Heart left ventricle (tissue), 16 donors: ENCODE data around the gene SCAND1. TPM values are rescaled to one million over a fixed set of nuclear protein-coding genes. Genes with fewer than 3 reads are reported as not detected.

Experiments used
- ATAC-seq, 4 donors: fragments of 200-7000 bp; cut with Tn5 transposase; one replicate each; pipeline ENCODE4 v1.9.1; 2020 to 2022; ENCODE audit warnings: moderate library complexity in 4 of 4, mild to moderate bottlenecking in 3 of 4, moderate number of reproducible peaks in 1 of 4
- DNase-seq, 5 donors: peaks; one replicate each; pipeline ENCODE4 v3.0.0-alpha.2; 2020
- H3K27ac ChIP-seq, 12 donors: fragments of 200-600 bp; sonication (generic) in 4 of 12; one replicate each; pipeline versions ENCODE4 v1.5.0 to v1.8.0; 2016 to 2022; ENCODE audit warnings: mild to moderate bottlenecking in 2 of 12
- H3K27me3 ChIP-seq, 9 donors: fragments of 200-600 bp; sonication (generic) in 2 of 9; one replicate each; pipeline versions ENCODE4 v1.5.1 to v1.8.0; 2016 to 2022; ENCODE audit warnings: mild to moderate bottlenecking in 3 of 9
- H3K36me3 ChIP-seq, 9 donors: fragments of 200-600 bp; sonication (generic) in 2 of 9; one replicate each; pipeline versions ENCODE4 v1.5.0 to v1.8.0; 2018 to 2022; ENCODE audit warnings: mild to moderate bottlenecking in 2 of 9
- H3K4me1 ChIP-seq, 12 donors: fragments of 200-600 bp; sonication (generic) in 4 of 12; one replicate each; pipeline versions ENCODE4 v1.5.0 to v1.8.0; 2016 to 2022; ENCODE audit warnings: mild to moderate bottlenecking in 3 of 12
- H3K4me3 ChIP-seq, 12 donors: fragments of 200-600 bp; sonication (generic) in 4 of 12; one replicate each; pipeline versions ENCODE4 v1.5.0 to v1.8.0; 2017 to 2022; ENCODE audit warnings: mild to moderate bottlenecking in 9 of 12, moderate library complexity in 4 of 12
- H3K9me3 ChIP-seq, 12 donors: fragments of 200-600 bp; sonication (generic) in 4 of 12; one replicate each; pipeline versions ENCODE4 v1.5.0 to v1.8.0; 2016 to 2022; ENCODE audit warnings: mild to moderate bottlenecking in 1 of 12
- POLR2A ChIP-seq, 2 donors: fragments of 450-650 bp; IDR thresholded peaks; one replicate each; pipeline ENCODE4 v1.6.1; 2017; ENCODE audit warnings: antibody characterized with exemption in 2 of 2, mild to moderate bottlenecking in 2 of 2, moderate library complexity in 2 of 2
- WGBS, 4 donors: extraction: QIAGEN DNeasy Blood & Tissue Kit in 2 of 4; methylation state at CpG; one replicate each; pipeline versions ENCODE4 v1.1.5 to v1.1.7; 2013 to 2018; 5-methylcytosine and 5-hydroxymethylcytosine counted together
- intact Hi-C, 10 donors: fragments of 100-400 bp; cut with DNase I; formaldehyde crosslinking; loops; one replicate each; pipeline versions ENCODE4 v1.11.1 to v1.14.2; 2022
- polyA plus RNA-seq, 2 donors: library from polyadenylated mRNA; stranded (reverse); fragments of 200-250 nt; gene quantifications; one replicate each; pipeline ENCODE4 v1.2.3, GENCODE V29; 2013
- total RNA-seq, 9 donors: library from RNA; depleted of rRNA in 2 of 9; stranded (reverse); fragments of >200 nt in 2 of 9; fragmentation: NEBNext Ultra II Directional in 3 of 9; extraction: Animal tissue kit (Norgen Biotek cat#: 25700) in 3 of 9; gene quantifications; one replicate each; pipeline versions ENCODE4 v1.1.0 to v1.2.4, GENCODE V29; 2016 to 2023
- TF ChIP-seq, protein P1 (sequence below), 12 donors: fragments of 200-600 bp; sonication (generic) in 4 of 12; IDR thresholded peaks; one replicate each; pipeline versions ENCODE4 v1.5.0 to v1.8.0; 2018 to 2022; ENCODE audit warnings: antibody characterized with exemption in 12 of 12, mild to moderate bottlenecking in 5 of 12
- donor health status: ischemic (EF 13 %, LVEDD 7.1; RV severe dilation, severe dysfunction).
- donor health status: healthy with polysubstance abuse.
- donor health status: DM: no; HTN: yes; CAD: no.
- donor health status: DM: no; HTN: no; CAD: no.
- donor health status: ischemic (EF 25% LVEDD 6.9; RV normal size, moderate dysfunction).
- donor health status: ischemic (EF 25% LVEDD 5.7; RV mildly dilated, moderate dysfunction).
- donor health status: healthy.
- donor health status: DM: yes; HTN: yes; CAD: no.
- donor health status: ischemic (EF 35%, LVEDD 5.7; RV mildly dilated, moderate dysfunction).
- donor health status: nonischemic (EF 11% LVEDD 7.7; RV severe dilation, severe dysfunction).
- donor health status: DM: yes; HTN: yes; CAD: no.
- donor health status: PGD.
- donor health status: ischemic (EF 29% LVEDD 5.4; RV normal size, mild dysfunction).
- donor health status: nonischemic (EF 23%, LVEDD 6.1; RV moderate dilation, normal function).

The SCAND1 gene
- total and polyA plus RNA-seq, 11 donors: 30.8 to 133 (median 50.6) TPM

DNA sequence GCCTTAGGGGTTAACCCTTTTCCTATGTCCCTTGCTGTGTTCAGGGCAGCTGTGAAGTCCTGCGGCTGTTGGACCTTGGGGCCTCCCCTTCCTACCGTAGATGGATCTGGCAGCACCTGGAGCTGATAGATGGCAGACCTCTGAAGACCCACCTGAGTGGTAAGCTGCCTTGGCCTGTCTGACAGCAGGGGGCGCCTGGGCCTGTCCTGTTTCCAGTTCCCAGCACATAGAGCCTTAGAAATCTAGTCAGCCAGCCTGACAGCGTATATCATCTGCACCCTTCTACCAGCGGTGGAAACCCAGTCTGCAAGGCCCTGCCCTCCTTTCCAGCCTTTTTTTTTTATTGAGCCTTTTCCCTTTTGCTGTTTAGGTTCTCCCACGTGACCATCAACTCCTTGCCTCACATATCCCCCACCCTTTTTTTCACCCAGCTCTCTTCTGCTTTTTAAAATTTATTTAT, 40.7 kb upstream of the SCAND1 start:
- Histone ChIP-seq H3K27ac (no peak overlapping the region), H3K4me1 (peaks cover 0 to 10% (median 0%) of the 10 kb centered on the region in 12 donors), H3K36me3 (no peaks in the 10 kb centered on the region), H3K4me3 (no peak overlapping the region), H3K27me3 (no peaks in the 10 kb centered on the region), H3K9me3 (peaks cover 0 to 7% (median 0%) of the 10 kb centered on the region in 12 donors)
- DNase-seq (peak; percentile 77 to 90 (median 83)), ATAC-seq (peak; percentile 94 to 97 (median 95))
- 3 to 6% (median 5%) methylated on average over 6 of the region's 6 CpGs for WGBS, 4 donors
- no peak for TF ChIP-seq POLR2A (IDR thresholded peaks at IDR 0.05)
- TF ChIP-seq, protein P1, sequence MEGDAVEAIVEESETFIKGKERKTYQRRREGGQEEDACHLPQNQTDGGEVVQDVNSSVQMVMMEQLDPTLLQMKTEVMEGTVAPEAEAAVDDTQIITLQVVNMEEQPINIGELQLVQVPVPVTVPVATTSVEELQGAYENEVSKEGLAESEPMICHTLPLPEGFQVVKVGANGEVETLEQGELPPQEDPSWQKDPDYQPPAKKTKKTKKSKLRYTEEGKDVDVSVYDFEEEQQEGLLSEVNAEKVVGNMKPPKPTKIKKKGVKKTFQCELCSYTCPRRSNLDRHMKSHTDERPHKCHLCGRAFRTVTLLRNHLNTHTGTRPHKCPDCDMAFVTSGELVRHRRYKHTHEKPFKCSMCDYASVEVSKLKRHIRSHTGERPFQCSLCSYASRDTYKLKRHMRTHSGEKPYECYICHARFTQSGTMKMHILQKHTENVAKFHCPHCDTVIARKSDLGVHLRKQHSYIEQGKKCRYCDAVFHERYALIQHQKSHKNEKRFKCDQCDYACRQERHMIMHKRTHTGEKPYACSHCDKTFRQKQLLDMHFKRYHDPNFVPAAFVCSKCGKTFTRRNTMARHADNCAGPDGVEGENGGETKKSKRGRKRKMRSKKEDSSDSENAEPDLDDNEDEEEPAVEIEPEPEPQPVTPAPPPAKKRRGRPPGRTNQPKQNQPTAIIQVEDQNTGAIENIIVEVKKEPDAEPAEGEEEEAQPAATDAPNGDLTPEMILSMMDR (IDR thresholded peaks at IDR 0.05): peak; percentile 78 to 96 (median 90)
- intact Hi-C loops: loop anchor here (1.0 to 10.0 kb wide), 10 partner anchors 52 to 442 kb away; no protein-coding TSS in a partner anchor

DNA sequence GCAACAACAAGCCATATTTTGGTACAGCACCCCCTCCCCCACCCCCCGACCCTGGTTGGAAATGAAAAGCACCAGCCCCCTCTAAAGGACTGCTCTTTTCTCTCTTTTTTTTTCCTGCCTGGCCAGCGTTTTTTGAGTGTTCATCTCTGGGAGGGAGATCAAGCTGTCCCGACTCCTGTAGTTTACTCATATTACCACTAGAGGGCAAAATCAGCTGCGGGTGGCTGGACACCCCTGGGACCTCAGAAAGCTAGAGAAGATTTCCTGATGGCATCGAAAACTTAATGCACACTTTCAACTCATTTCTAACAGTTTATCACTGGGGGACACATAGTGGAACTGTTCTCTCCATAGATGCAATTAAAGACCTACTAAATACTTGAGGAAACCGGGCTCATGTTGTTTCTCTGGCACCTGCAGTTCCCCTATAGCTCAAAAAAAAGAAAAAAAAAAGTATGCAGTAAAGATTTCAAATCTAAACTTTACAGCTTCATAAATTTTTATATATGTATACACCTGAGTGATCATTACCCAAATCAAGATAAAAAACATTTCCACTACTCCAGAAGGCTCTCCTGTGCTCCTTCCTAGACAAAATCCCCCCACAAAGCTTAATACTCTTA, 38.5 kb upstream of the SCAND1 start:
- ATAC-seq (peak in 3 of 4 donors; percentile 73 to 79 (median 77)), DNase-seq (peak in 3 of 5 donors; percentile 32 to 46 (median 35))
- H3K27me3 ChIP-seq: no peaks in the 10 kb centered on the region
- TF ChIP-seq POLR2A (IDR thresholded peaks at IDR 0.05): no peak
- TF ChIP-seq, protein P1 (IDR thresholded peaks at IDR 0.05): peak; percentile 75 to 90 (median 82)
- H3K4me1 ChIP-seq: peaks cover 0 to 10% (median 0%) of the 10 kb centered on the region in 12 donors
- H3K4me3 ChIP-seq: no peak overlapping the region
- no peaks in the 10 kb centered on the region for H3K36me3 ChIP-seq
- intact Hi-C loops: loop anchor here in 7 of 10 donors (2.0 to 10.0 kb wide), 7 partner anchors 54 to 444 kb away; no protein-coding TSS in a partner anchor
- H3K27ac ChIP-seq: no peak overlapping the region
- no peaks in the 10 kb centered on the region for H3K9me3 ChIP-seq
- 1 to 3% (median 3%) methylated on average over 6 of the region's 6 CpGs for WGBS, 4 donors

DNA sequence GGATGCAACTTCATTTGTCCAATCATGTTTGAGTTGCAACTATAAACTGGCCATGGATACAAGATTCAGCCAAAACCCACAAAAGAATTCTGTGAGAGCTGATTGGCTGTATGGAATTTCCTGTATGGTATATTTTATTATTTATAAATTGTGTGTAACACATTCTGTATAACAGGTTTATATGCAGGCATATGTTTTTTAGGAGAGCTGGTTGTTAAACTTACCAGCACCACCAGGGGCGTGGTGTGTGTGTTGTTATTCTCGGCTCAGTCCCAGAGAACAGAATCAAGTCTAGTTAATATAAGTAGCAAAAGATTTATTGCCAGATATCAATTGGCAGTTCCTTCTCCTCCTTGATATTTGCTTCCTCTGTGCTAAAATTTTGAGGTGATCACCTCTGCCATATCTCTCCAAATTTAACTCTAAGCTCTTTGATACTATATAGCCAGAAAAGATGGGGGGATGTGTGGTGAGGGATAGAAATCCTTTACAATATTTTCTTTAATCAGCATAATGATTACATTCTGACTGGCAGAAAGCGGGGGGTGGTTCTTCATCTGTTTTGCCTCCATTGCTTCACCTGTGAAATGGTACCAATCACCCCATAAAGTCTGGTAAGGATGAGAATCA, 37.0 kb upstream of the SCAND1 start:
- intact Hi-C loops: loop anchor here in 5 of 10 donors (5.0 to 10.0 kb wide), 5 partner anchors 56 to 446 kb away; no protein-coding TSS in a partner anchor
- peaks cover 0 to 10% (median 0%) of the 10 kb centered on the region in 12 donors for H3K4me1 ChIP-seq
- no peaks in the 10 kb centered on the region for H3K36me3 ChIP-seq
- no peaks in the 10 kb centered on the region for H3K27me3 ChIP-seq
- no peak for ATAC-seq
- no peak for DNase-seq
- 30 to 40% (median 36%) methylated on average over 3 of the region's 3 CpGs for WGBS, 4 donors
- H3K27ac ChIP-seq: no peak overlapping the region
- no peaks in the 10 kb centered on the region for H3K9me3 ChIP-seq
- no peak overlapping the region for H3K4me3 ChIP-seq
- no peak for TF ChIP-seq POLR2A (IDR thresholded peaks at IDR 0.05)
- TF ChIP-seq, protein P1 (IDR thresholded peaks at IDR 0.05): peak in 10 of 12 donors; percentile 9 to 55 (median 32)

DNA sequence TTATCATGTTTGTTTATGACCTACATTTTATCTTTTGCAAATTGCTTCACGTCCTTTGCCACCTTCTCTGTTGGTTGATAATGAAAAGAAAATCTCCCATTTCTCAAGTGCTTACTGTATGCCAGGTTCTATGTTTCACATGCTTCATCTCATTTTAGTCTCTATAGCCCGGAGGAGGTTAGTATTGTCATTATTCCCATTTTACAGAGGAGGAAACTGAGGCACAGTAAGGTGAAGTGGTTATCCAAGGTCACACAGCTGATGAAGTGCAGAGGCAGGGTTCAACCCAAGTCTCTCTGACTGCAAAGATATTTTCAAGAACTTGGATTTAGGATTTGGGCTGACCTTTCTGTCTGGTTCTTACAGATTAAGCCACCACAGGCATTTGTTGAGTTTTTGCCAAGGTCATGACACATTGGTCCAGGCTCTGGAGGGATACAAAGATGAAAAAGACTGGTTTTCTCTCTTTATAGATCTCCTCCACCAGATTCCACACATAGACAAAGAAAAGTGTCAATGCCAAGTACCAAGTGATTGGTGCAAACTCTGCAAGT, 34.7 kb upstream of the SCAND1 start:
- DNase-seq: no peak
- Histone ChIP-seq H3K9me3 (no peaks in the 10 kb centered on the region), H3K4me1 (peaks cover 0 to 5% (median 0%) of the 10 kb centered on the region in 12 donors), H3K4me3 (no peak overlapping the region), H3K27ac (no peak overlapping the region), H3K36me3 (no peaks in the 10 kb centered on the region), H3K27me3 (no peaks in the 10 kb centered on the region)
- intact Hi-C loops: no loop called here
- no peak for TF ChIP-seq POLR2A (IDR thresholded peaks at IDR 0.05)
- TF ChIP-seq, protein P1 (IDR thresholded peaks at IDR 0.05): no peak
- 80 to 85% (median 83%) methylated on average over 2 of the region's 2 CpGs for WGBS, 4 donors
- ATAC-seq: no peak
